Caco-2 (cell line): Measurements from ENCODE around the gene OR5C1. TPM values are rescaled to one million over a fixed set of nuclear protein-coding genes. Genes with fewer than 3 reads are reported as not detected.

Experiments
- BruUV-seq: library from RNA; stranded (reverse); fragments of 400-500 nt; replicated peaks from 2 replicates; lab custom pipeline; 2021; lab: Mats Ljungman, UMichigan
- CTCF ChIA-PET: fragments of 300-600 bp; sonication (Branson Sonifier 250); formaldehyde crosslinking; loops from one replicate; lab custom pipeline; 2022; ENCODE audit warnings: antibody characterized with exemption; lab: Charles Lee
- POLR2A ChIA-PET: fragments of 300-600 bp; sonication (Branson Sonifier 250); formaldehyde crosslinking; loops from one replicate; lab custom pipeline; 2022; ENCODE audit warnings: antibody characterized with exemption; lab: Charles Lee
- DNase-seq, 2 experiments: peaks; one replicate each; pipeline versions ENCODE4 v3.0.0 to v3.0.0-alpha.2; 2020 to 2022
- H3K27me3 ChIP-seq: replicated peaks from 2 replicates; pipeline ENCODE4 v1.6.0; 2011; ENCODE audit warnings: low read length; ENCODE audit not compliant: control insufficient read depth, insufficient read depth
- H3K36me3 ChIP-seq: 2 replicates; pipeline ENCODE4 v1.5.1; 2011; ENCODE audit warnings: low read length; ENCODE audit not compliant: control insufficient read depth, insufficient read depth
- H3K4me1 ChIP-seq: fragments of 250-450 bp; sonication (Bioruptor Pico); 2 replicates; pipeline ENCODE4 v1.5.1; 2020; ENCODE audit warnings: mild to moderate bottlenecking
- H3K4me3 ChIP-seq: 2 replicates; pipeline ENCODE4 v1.5.1; 2011; ENCODE audit warnings: low read depth, mild to moderate bottlenecking, control low read depth, low read length
- H3K9me3 ChIP-seq: fragments of 250-450 bp; sonication (Bioruptor Pico); 2 replicates; pipeline ENCODE4 v1.5.1; 2020; ENCODE audit warnings: mild to moderate bottlenecking, moderate library complexity
- H3K27ac Mint-ChIP-seq: one replicate; pipeline ENCODE4 v1.8.0; 2022; ENCODE audit warnings: mixed read lengths; ENCODE audit not compliant: unreplicated experiment
- H3K27me3 Mint-ChIP-seq: one replicate; pipeline ENCODE4 v1.8.0; 2022; ENCODE audit warnings: mixed read lengths; ENCODE audit not compliant: insufficient read depth, unreplicated experiment
- H3K36me3 Mint-ChIP-seq: one replicate; pipeline ENCODE4 v1.8.0; 2022; ENCODE audit warnings: mild to moderate bottlenecking, mixed read lengths; ENCODE audit not compliant: insufficient read depth, unreplicated experiment
- H3K4me1 Mint-ChIP-seq: one replicate; pipeline ENCODE4 v1.8.0; 2022; ENCODE audit warnings: low read depth, mixed read lengths; ENCODE audit not compliant: unreplicated experiment
- H3K4me3 Mint-ChIP-seq: one replicate; pipeline ENCODE4 v1.8.0; 2022; ENCODE audit warnings: mild to moderate bottlenecking, moderate library complexity, mixed read lengths; ENCODE audit not compliant: unreplicated experiment
- H3K9me3 Mint-ChIP-seq: one replicate; pipeline ENCODE4 v1.8.0; 2022; ENCODE audit warnings: mixed read lengths; ENCODE audit not compliant: unreplicated experiment
- CTCF ChIP-seq, 2 experiments: fragments of 200-600 bp in 1 of 2; IDR thresholded peaks; 1 replicate in 1 of 2; 2 replicates in 1 of 2; pipeline versions ENCODE4 v1.5.1 to v1.8.0; 2011 to 2022; ENCODE audit warnings: antibody characterized with exemption in 1 of 2, control low read depth in 1 of 2, inconsistent platforms in 1 of 2, low read depth in 1 of 2, low read length in 1 of 2, mild to moderate bottlenecking in 1 of 2, moderate library complexity in 1 of 2; ENCODE audit not compliant: insufficient read depth in 1 of 2, severe bottlenecking in 1 of 2, unreplicated experiment in 1 of 2
- intact Hi-C: fragments of 100-400 bp; cut with micrococcal nuclease; formaldehyde crosslinking; loops from one replicate; pipeline ENCODE4 v1.10.0; 2022; ENCODE audit not compliant: unreplicated experiment
- total RNA-seq: library from RNA; stranded (reverse); gene quantifications from 2 replicates; pipeline ENCODE4 v1.2.3, GENCODE V29; 2022

Gene OR5C1
- total RNA-seq, 1 experiment from 2014 or later, result not detected

GRCh38 chr9:122785269-122785668, 3.5 kb upstream of the OR5C1 start:
- Mint-ChIP-seq H3K9me3 (peaks cover 11% of the 10 kb centered on the region), H3K36me3 (no peaks in the 10 kb centered on the region), H3K4me1 (peaks cover 7% of the 10 kb centered on the region), H3K4me3 (no peak overlapping the region), H3K27me3 (no peaks in the 10 kb centered on the region), H3K27ac (no peak overlapping the region)
- intact Hi-C loops, result no loop called here
- Histone ChIP-seq H3K36me3 (no peaks in the 10 kb centered on the region), H3K9me3 (no peaks in the 10 kb centered on the region; the same call in 1 of the 2 replicates), H3K27me3 (no peaks in the 10 kb centered on the region), H3K4me3 (no peak overlapping the region), H3K4me1 (peaks cover 14% of the 10 kb centered on the region)
- no peak for TF ChIP-seq CTCF (IDR thresholded peaks at IDR 0.05; ENCODE audit: insufficient read depth in 1 of 2, low read depth in 1 of 2, low read length in 1 of 2, severe bottlenecking in 1 of 2, unreplicated experiment in 1 of 2)
- ChIA-PET POLR2A (no interaction called here), CTCF (no interaction called here)
- no peak for DNase-seq
- BruUV-seq, result no TSS peak

- intact Hi-C loops, result no loop called here
- no peak for DNase-seq
- no peaks in the 10 kb centered on the region for H3K36me3 ChIP-seq
- H3K27me3 ChIP-seq, result no peaks in the 10 kb centered on the region
- H3K9me3 ChIP-seq, result no peaks in the 10 kb centered on the region; the same call in 1 of the 2 replicates
- POLR2A ChIA-PET, result no interaction called here
- no peaks in the 10 kb centered on the region for H3K27me3 Mint-ChIP-seq
- no peak for TF ChIP-seq CTCF (IDR thresholded peaks at IDR 0.05; ENCODE audit: insufficient read depth in 1 of 2, low read depth in 1 of 2, low read length in 1 of 2, severe bottlenecking in 1 of 2, unreplicated experiment in 1 of 2)
- no peak overlapping the region for H3K4me3 ChIP-seq
- no TSS peak for BruUV-seq
- no peaks in the 10 kb centered on the region for H3K36me3 Mint-ChIP-seq
- H3K4me1 Mint-ChIP-seq, result peaks cover 7% of the 10 kb centered on the region
- H3K4me1 ChIP-seq, result peaks cover 14% of the 10 kb centered on the region
- H3K9me3 Mint-ChIP-seq, result peaks cover 11% of the 10 kb centered on the region
- no peak overlapping the region for H3K27ac Mint-ChIP-seq
- CTCF ChIA-PET, result no interaction called here
- no peak overlapping the region for H3K4me3 Mint-ChIP-seq
Measured at GRCh38 chr9:122786338-122786737, 2.4 kb upstream of the OR5C1 start.

GRCh38 chr9:122789256-122790046, 718 bp downstream of the OR5C1 start:
- Histone ChIP-seq H3K4me3 (no peak overlapping the region), H3K9me3 (no peaks in the 10 kb centered on the region), H3K27me3 (no peaks in the 10 kb centered on the region), H3K4me1 (peaks cover 11% of the 10 kb centered on the region), H3K36me3 (no peaks in the 10 kb centered on the region)
- H3K4me3 Mint-ChIP-seq, result no peak overlapping the region
- intact Hi-C loops, result no loop called here
- CTCF ChIA-PET, result interaction anchor here (0.6 kb wide), 1 partner anchor 34 kb away, joined by 4 read pairs; no protein-coding TSS in a partner anchor
- H3K27me3 Mint-ChIP-seq, result no peaks in the 10 kb centered on the region
- no peak for DNase-seq
- H3K36me3 Mint-ChIP-seq, result no peaks in the 10 kb centered on the region
- no peaks in the 10 kb centered on the region for H3K9me3 Mint-ChIP-seq
- TF ChIP-seq CTCF (IDR thresholded peaks at IDR 0.05; ENCODE audit: insufficient read depth in 1 of 2, low read depth in 1 of 2, low read length in 1 of 2, severe bottlenecking in 1 of 2, unreplicated experiment in 1 of 2), result no peak
- no TSS peak for BruUV-seq
- H3K27ac Mint-ChIP-seq, result no peak overlapping the region
- peaks cover 7% of the 10 kb centered on the region for H3K4me1 Mint-ChIP-seq
- POLR2A ChIA-PET, result no interaction called here
